ENCODE data around the gene GRK5.

The GRK5 gene

DNA sequence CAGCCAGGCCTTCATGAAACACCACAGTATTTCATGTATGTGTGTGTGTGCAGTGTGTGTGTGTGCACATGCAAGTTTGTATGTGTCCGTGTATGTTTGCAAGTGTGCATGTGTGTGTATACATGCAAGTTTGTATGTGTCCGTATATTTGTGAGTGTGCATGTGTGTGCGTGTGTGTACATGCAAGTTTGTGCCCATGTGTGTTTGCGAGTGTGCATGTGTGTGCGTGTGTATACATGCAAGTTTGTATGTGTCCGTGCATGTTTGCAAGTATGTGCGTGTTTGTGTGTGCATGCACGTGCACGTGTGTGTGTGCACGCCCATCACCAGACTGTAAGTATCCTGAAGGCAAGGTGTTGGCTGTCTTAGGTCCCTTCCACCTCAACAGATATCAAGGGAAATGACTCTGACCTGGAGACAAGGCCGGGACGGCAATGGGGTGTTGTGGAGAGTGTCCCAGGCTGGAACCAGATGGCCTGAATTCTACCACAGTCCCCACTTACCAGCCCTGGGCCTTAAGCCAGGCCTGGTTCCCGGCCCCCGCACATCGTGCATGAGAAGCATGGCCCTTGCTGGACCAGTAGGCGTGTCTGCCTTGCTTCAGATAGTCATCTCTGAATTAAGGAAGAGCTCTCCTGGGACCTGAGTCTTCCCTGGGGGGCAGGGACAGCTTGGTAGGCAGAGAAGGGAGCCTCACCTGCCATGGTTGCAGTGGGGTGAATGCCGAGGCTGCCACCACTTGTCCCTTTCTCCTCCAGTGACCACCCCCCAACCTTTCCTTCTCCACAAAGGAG, 140.0 kb downstream of the GRK5 start:
- no peak for DNase-seq

DNA sequence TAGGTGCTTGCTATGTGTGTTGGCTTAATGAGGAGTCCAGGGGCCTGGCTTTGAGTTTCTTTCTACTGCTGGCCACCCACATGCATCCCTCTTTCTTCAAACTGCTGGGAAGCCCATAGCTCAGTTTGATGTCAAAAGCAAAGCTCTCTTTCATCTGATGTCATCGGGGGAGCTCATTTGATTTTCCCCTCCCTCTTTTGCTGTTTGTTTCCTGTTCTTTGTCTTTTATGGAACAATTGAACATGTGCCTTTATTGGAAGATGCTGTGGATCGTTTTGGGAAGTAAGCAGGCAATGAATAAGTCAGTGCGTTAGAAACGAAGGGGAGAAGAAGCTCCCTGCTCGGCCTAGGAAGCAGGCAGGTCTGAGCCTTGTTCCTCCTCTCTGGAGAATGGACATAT, 140.7 kb downstream of the GRK5 start:
- no peak for DNase-seq

DNA sequence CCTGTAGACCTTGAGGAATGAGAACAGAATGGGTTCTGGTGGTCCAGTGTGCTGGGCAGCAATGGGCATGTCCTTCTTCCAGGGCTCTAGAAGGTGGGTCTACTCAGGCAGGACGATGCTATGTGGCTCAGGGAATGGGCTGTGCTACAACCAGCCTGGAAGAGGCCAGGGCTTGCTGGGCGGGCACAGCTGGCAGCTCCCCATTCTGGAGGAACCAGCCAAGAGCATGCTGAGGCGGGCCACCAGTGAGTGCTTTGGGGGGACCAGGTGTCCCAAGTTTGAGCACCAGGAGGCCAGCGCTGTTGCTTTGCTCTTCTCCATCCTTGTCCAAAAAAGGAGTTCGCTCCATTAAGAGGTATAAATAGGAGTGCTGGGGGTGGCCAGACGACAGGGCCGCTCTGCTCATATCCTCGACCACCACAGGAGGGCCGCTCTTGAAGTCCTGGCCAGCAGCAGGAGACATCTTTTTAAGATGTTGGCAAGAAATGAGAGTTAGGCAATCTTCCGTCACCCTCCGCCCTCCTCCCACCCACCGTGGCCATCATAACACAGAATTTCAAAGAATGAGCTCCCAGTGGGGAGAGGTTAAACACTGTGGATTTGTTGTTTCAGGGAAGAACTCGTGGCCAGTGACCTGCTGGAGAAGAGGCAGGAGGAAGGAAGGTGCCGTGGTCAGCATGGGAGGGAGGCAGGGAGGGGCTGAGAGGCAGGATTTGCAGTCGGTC, 141.3 kb downstream of the GRK5 start:
- no peak for DNase-seq

GRCh38 chr10:119349341-119349740, 142.0 kb downstream of the GRK5 start:
- DNase-seq: no peak

DNA sequence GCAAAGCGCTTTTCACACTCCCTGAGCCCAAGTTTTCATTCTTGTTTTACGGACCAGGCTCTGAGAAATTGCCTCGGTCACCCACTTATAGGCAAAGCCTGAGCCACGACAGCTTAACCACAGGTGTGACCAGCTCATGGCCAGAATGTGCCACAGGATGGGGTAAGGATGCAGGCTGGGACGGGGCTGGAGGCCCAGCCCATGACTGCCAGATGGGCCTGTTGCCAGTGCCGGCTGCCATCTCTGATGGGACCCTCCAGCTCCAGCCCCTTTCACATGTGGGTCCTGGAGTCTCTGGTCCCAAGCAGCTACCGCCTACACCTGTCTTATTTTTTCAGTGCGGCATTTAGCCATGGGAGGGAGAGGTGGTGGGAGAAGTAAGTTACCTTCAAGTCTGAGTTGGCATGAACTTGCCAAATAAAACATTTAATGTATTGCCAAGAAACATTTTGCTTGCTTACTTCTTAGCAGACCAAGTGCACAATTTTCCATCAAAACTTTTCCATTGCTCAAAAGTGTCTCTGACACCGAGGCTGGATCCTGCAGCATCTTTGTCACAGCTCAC, 142.6 kb downstream of the GRK5 start:
- no peak for DNase-seq

GRCh38 chr10:119350502-119351097, 143.2 kb downstream of the GRK5 start:
- no peak for DNase-seq

DNA sequence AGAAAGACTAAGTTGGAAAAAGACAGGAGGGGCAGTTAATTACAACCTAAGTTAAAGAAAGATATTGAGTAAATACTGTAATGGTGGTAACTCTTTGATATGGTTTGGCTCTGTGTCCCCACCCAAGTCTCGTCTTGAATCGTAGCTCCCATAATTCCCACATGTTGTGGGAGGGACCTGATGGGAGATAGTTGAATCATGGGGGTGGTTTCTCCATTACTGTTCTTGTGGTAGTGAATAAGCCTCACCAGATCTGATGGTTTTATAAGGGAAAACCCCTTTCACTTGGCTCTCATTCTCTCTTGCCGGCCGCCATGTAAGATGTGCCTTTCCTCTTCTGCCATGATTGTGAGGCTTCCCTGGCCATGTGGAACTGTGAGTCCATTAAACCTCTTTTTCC, 143.8 kb downstream of the GRK5 start:
- DNase-seq: no peak

- DNase-seq: no peak
These were observed 144.7 kb downstream of the GRK5 start for GRCh38 chr10:119352042-119352441.

DNA sequence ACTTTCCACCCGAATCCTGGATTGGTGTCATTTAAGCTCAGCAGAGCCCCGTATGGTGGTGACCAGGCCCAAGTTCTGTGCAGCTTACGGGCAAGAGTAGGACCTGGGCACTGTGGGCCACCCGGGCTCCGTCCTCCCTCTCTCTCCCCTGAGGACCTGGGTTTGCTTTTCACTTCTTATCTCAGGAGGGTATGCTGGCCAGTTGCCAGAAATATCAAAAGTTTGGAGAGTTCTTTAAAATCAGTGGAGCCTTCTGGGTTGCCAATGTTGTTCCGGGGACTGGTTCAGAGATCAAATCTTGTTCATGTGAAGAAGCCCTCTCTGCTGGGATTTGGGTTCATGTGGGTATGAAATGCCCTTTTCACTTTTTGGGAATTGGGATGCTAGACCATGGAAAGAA, 145.4 kb downstream of the GRK5 start:
- no peak for DNase-seq

- DNase-seq: no peak
These were observed 146.1 kb downstream of the GRK5 start for GRCh38 chr10:119353421-119353820.

GRCh38 chr10:119355930-119356329, 148.6 kb downstream of the GRK5 start:
- DNase-seq: no peak

GRCh38 chr10:119357412-119358151, 150.2 kb downstream of the GRK5 start:
- no peak for DNase-seq

- DNase-seq: no peak
These were observed 150.8 kb downstream of the GRK5 start for GRCh38 chr10:119358152-119358512.

- DNase-seq: no peak
These were observed 151.2 kb downstream of the GRK5 start for GRCh38 chr10:119358567-119358966.

DNA sequence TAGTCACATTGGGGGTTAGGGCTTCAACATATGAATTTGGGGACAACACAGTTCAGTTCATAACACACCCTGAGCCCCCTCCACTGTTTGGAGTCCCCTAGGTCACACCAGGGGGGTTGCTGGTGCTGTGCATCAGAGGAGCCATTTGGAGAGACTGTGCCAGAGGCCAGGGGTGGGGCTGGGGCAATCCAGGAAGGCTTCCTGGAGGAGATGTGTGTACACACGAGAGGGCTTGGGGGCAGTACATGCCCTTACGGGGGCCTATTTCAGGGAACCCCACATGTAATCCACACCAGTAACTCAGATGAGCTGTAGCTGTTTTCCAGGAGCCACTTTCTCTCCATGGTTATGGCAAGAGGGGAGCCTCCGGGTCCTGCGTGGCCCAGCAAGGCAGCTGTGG, 151.7 kb downstream of the GRK5 start:
- DNase-seq: no peak

DNA sequence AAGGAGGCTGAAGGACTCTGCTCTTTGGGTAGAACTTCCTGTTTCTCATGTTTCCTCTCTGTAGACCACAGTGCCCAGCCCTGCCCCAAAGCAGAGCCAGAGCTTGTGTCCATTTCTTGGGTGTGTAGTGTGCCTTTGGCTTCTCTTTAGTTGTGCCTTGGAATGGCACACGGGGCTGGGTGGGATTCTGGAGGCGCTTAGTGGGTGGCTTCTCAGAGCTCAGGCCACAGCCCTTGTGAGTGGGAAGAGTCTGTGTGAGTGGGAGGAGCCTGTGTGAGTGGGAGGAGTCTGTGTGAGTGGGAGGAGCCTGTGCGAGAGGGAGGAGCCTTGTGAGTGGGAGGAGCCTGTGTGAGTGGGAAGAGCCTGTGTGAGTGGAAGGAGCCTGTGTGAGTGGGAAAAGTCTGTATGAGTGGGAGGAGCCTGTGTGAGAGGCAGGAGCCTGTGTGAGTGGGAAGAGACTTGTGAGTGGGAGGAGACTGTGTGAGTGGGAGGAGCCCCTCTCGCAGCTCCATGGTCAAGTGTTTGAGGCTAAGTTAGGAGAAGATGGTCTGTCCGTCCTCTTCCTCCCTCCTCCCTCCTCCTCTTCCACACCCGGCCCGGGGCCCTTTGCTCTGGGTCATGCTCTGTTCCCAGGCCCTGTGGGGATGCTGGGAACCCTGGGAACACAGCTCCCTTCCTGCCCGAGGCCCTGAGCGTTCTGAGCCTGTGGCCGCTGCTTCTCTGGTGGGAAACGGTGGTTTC, 153.0 kb downstream of the GRK5 start:
- DNase-seq: no peak

DNA sequence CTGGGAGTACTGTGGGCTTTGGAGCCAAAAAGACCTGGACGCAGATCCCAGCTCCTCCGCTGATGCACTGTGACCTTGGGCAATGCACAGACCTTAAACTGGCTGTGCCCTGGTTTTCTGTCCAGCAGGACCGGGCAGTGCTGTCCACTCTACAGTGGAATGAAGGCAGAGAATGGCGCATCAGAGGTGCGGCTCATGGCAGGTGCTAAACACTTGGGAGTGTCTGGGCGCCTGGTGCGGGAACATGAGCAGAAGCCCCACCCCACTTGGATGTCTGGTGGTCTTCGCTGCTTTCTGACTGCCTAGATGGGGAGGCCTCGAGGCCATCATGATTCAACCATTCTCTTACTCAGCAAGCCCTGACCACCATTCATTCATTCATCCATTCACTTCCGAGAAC, 153.7 kb downstream of the GRK5 start:
- no peak for DNase-seq

GRCh38 chr10:119362122-119362521, 154.8 kb downstream of the GRK5 start:
- DNase-seq: no peak

- no peak for DNase-seq
These were observed 157.6 kb downstream of the GRK5 start for GRCh38 chr10:119364645-119365600.

GRCh38 chr10:119365773-119366599, 158.6 kb downstream of the GRK5 start:
- DNase-seq: no peak

Data from NCI-H774 (cell line).